DOHH2 (cell line): ENCODE measurements around the gene ROCK2.

ENCODE experiments used
- H3F3A ChIP-seq: fragments of 200-600 bp; sonication (generic), shearing (Covaris generic); 2 replicates; pipeline ENCODE4 v1.6.0; 2016; ENCODE audit warnings: antibody characterized with exemption, mild to moderate bottlenecking; ENCODE audit not compliant: control insufficient read depth, insufficient read depth
- H3K27ac ChIP-seq: fragments of 200-600 bp; sonication (generic); 2 replicates; pipeline ENCODE4 v1.5.1; 2014; ENCODE audit warnings: low read depth, mild to moderate bottlenecking, low read length, moderate library complexity
- H3K27me3 ChIP-seq: fragments of 200-600 bp; sonication (generic); 2 replicates; pipeline ENCODE4 v1.6.1; 2014; ENCODE audit warnings: mild to moderate bottlenecking, low read length, mixed read lengths; ENCODE audit not compliant: control insufficient read depth
- H3K36me3 ChIP-seq: fragments of 200-600 bp; sonication (generic); 2 replicates; pipeline ENCODE4 v1.6.1; 2014; ENCODE audit warnings: mild to moderate bottlenecking, low read length, moderate library complexity, mixed read lengths; ENCODE audit not compliant: control insufficient read depth
- H3K4me1 ChIP-seq: fragments of 200-600 bp; sonication (generic); 2 replicates; pipeline ENCODE4 v1.6.1; 2014; ENCODE audit warnings: mild to moderate bottlenecking, low read length, mixed read lengths; ENCODE audit not compliant: control insufficient read depth
- H3K4me2 ChIP-seq: fragments of 200-600 bp; sonication (generic); 2 replicates; pipeline ENCODE4 v1.6.0; 2014; ENCODE audit warnings: mild to moderate bottlenecking, low read length, moderate library complexity
- H3K4me3 ChIP-seq: fragments of 200-600 bp; sonication (generic); 2 replicates; pipeline ENCODE4 v1.5.1; 2014; ENCODE audit warnings: mild to moderate bottlenecking, low read length, mixed read lengths
- H3K79me2 ChIP-seq: fragments of 200-600 bp; sonication (generic); 2 replicates; pipeline ENCODE4 v1.6.1; 2014; ENCODE audit warnings: mild to moderate bottlenecking, low read length, mixed read lengths; ENCODE audit not compliant: control insufficient read depth
- H3K9me2 ChIP-seq: fragments of 200-600 bp; sonication (generic); replicated peaks from 2 replicates; pipeline ENCODE4 v1.6.1; 2014; ENCODE audit warnings: mild to moderate bottlenecking, low read length, mixed read lengths; ENCODE audit not compliant: control insufficient read depth
- H3K9me3 ChIP-seq: fragments of 200-600 bp; sonication (generic); 2 replicates; pipeline ENCODE4 v1.6.1; 2014; ENCODE audit warnings: antibody characterized with exemption, low read length, mixed read lengths; ENCODE audit not compliant: control insufficient read depth, insufficient read depth
- H4K20me1 ChIP-seq: fragments of 200-600 bp; sonication (generic); 2 replicates; pipeline ENCODE4 v1.6.0; 2014; ENCODE audit warnings: low read depth, mild to moderate bottlenecking, antibody characterized with exemption, low read length, moderate library complexity; ENCODE audit not compliant: control insufficient read depth, insufficient read depth
- CTCF ChIP-seq: fragments of 200-600 bp; sonication (generic); IDR thresholded peaks from one replicate; pipeline ENCODE4 v1.5.1; 2014; ENCODE audit warnings: antibody characterized with exemption, mild to moderate bottlenecking, low read depth, low read length; ENCODE audit not compliant: poor library complexity, severe bottlenecking
- EZH2phosphoT487 ChIP-seq: fragments of 200-600 bp; sonication (generic); IDR thresholded peaks from 2 replicates; pipeline ENCODE4 v1.6.1; 2017; ENCODE audit warnings: borderline replicate concordance, mild to moderate bottlenecking, antibody characterized with exemption, low read length, moderate library complexity, mixed read lengths

The ROCK2 gene

GRCh38 chr2:11215407-11215806 lies 129.0 kb downstream of the ROCK2 start:
- Histone ChIP-seq H3K9me3 (no peaks in the 10 kb centered on the region), H3K27me3 (no peaks in the 10 kb centered on the region), H3K36me3 (peaks cover 73% of the 10 kb centered on the region), H3K4me3 (no peak overlapping the region), H3F3A (no peaks in the 10 kb centered on the region), H3K4me2 (no peak overlapping the region), H3K4me1 (no peaks in the 10 kb centered on the region), H4K20me1 (no peaks in the 10 kb centered on the region), H3K79me2 (no peaks in the 10 kb centered on the region), H3K27ac (no peak overlapping the region), H3K9me2 (no peaks in the 10 kb centered on the region)
- TF ChIP-seq CTCF = no peak
- TF ChIP-seq EZH2phosphoT487 = no peak

GRCh38 chr2:11214770-11215169 lies 129.7 kb downstream of the ROCK2 start:
- Histone ChIP-seq H3K27me3 (no peaks in the 10 kb centered on the region), H3K4me2 (no peak overlapping the region), H3K79me2 (no peaks in the 10 kb centered on the region), H3K9me2 (no peaks in the 10 kb centered on the region), H3K4me3 (no peak overlapping the region), H4K20me1 (no peaks in the 10 kb centered on the region), H3F3A (no peaks in the 10 kb centered on the region), H3K36me3 (peaks cover 76% of the 10 kb centered on the region), H3K27ac (no peak overlapping the region), H3K4me1 (no peaks in the 10 kb centered on the region), H3K9me3 (no peaks in the 10 kb centered on the region)
- TF ChIP-seq EZH2phosphoT487 (no peak), CTCF (no peak)

GRCh38 chr2:11213975-11214374 lies 130.5 kb downstream of the ROCK2 start:
- peaks cover 76% of the 10 kb centered on the region for H3K36me3 ChIP-seq
- no peaks in the 10 kb centered on the region for H3F3A ChIP-seq
- no peak for TF ChIP-seq EZH2phosphoT487
- TF ChIP-seq CTCF = no peak
- no peak overlapping the region for H3K4me3 ChIP-seq
- no peaks in the 10 kb centered on the region for H3K9me3 ChIP-seq
- H3K9me2 ChIP-seq = no peaks in the 10 kb centered on the region
- H4K20me1 ChIP-seq = no peaks in the 10 kb centered on the region
- no peaks in the 10 kb centered on the region for H3K4me1 ChIP-seq
- H3K79me2 ChIP-seq = no peaks in the 10 kb centered on the region
- H3K27ac ChIP-seq = no peak overlapping the region
- no peaks in the 10 kb centered on the region for H3K27me3 ChIP-seq
- H3K4me2 ChIP-seq = no peak overlapping the region

- Histone ChIP-seq H3K4me2 (no peak overlapping the region), H3K4me1 (no peaks in the 10 kb centered on the region), H3K79me2 (no peaks in the 10 kb centered on the region), H3K36me3 (peaks cover 69% of the 10 kb centered on the region), H3K27ac (no peak overlapping the region), H3F3A (no peaks in the 10 kb centered on the region), H3K4me3 (no peak overlapping the region), H4K20me1 (no peaks in the 10 kb centered on the region), H3K9me3 (no peaks in the 10 kb centered on the region), H3K27me3 (no peaks in the 10 kb centered on the region), H3K9me2 (no peaks in the 10 kb centered on the region)
- TF ChIP-seq CTCF (no peak), EZH2phosphoT487 (no peak)
Observed at GRCh38 chr2:11213090-11213638, 131.3 kb downstream of the ROCK2 start.
